Sigmoid colon (tissue), 7 donors: ENCODE measurements around the gene STXBP5. TPM values are rescaled to one million over a fixed set of nuclear protein-coding genes. Genes with fewer than 3 reads are reported as not detected.

Experiments
- DNase-seq: peaks from one replicate; pipeline ENCODE4 v3.0.0-alpha.2; 2019
- H3K27ac ChIP-seq, 4 donors: fragments of 200-600 bp; sonication (generic); one replicate each; pipeline ENCODE4 v1.5.1; 2016 to 2019; ENCODE audit warnings: mild to moderate bottlenecking in 1 of 4
- H3K27me3 ChIP-seq, 3 donors: fragments of 200-600 bp; sonication (generic); one replicate each; pipeline ENCODE4 v1.5.1; 2019; ENCODE audit warnings: mild to moderate bottlenecking in 1 of 3
- H3K36me3 ChIP-seq, 4 donors: fragments of 200-600 bp; sonication (generic); one replicate each; pipeline ENCODE4 v1.5.1; 2016 to 2019
- H3K4me1 ChIP-seq, 4 donors: fragments of 200-600 bp; sonication (generic); one replicate each; pipeline ENCODE4 v1.5.1; 2017 to 2019
- H3K4me3 ChIP-seq, 4 donors: fragments of 200-600 bp; sonication (generic); one replicate each; pipeline ENCODE4 v1.5.1; 2017 to 2019; ENCODE audit warnings: mild to moderate bottlenecking in 2 of 4, moderate library complexity in 1 of 4
- H3K9me3 ChIP-seq, 4 donors: fragments of 200-600 bp in 3 of 4; sonication (generic) in 3 of 4; one replicate each; pipeline versions ENCODE4 v1.5.1 to v1.6.1; 2013 to 2019
- EP300 ChIP-seq, 4 donors: sonication (generic); formaldehyde crosslinking; IDR thresholded peaks; one replicate each; pipeline ENCODE4 v1.6.1; 2017; ENCODE audit warnings: antibody characterized with exemption in 4 of 4
- POLR2A ChIP-seq, 2 donors: fragments of 450-650 bp; IDR thresholded peaks; one replicate each; pipeline ENCODE4 v1.6.1; 2016; ENCODE audit warnings: antibody characterized with exemption in 2 of 2, mild to moderate bottlenecking in 2 of 2, moderate library complexity in 2 of 2
- POLR2AphosphoS5 ChIP-seq, 4 donors: sonication (generic); formaldehyde crosslinking; IDR thresholded peaks; one replicate each; pipeline ENCODE4 v1.6.1; 2017; ENCODE audit warnings: antibody characterized with exemption in 4 of 4
- WGBS, 2 donors: extraction: QIAGEN DNeasy Blood & Tissue Kit; methylation state at CpG; one replicate each; pipeline ENCODE4 v1.1.7; 2013; 5-methylcytosine and 5-hydroxymethylcytosine counted together
- intact Hi-C: fragments of 100-400 bp; cut with DNase I; formaldehyde crosslinking; loops from one replicate; pipeline ENCODE4 v1.15.1; 2023
- polyA plus RNA-seq, 3 donors: library from polyadenylated mRNA; stranded (reverse); fragments of 200-250 nt; gene quantifications; one replicate each; pipeline ENCODE4 v1.2.3, GENCODE V29; 2013
- total RNA-seq, 4 donors: library from RNA; depleted of rRNA; stranded (reverse); fragments of >200 nt; gene quantifications; one replicate each; pipeline ENCODE4 v1.1.0, GENCODE V29; 2016
- TF ChIP-seq, protein P1 (sequence below), 4 experiments: fragments of 450-650 bp in 3 of 4; fragments of 200-600 bp in 1 of 4; IDR thresholded peaks; one replicate each; pipeline ENCODE4 v1.5.1; 2016 to 2019; ENCODE audit warnings: antibody characterized with exemption in 4 of 4, mild to moderate bottlenecking in 3 of 4, moderate library complexity in 2 of 4
- donor health status: healthy with polysubstance abuse.
- donor health status: Bipolar disorder and iron deficiency.
- donor health status: healthy.

Gene STXBP5
- total and polyA plus RNA-seq, 7 donors: 16.0 to 34.3 (median 24.2) TPM

DNA sequence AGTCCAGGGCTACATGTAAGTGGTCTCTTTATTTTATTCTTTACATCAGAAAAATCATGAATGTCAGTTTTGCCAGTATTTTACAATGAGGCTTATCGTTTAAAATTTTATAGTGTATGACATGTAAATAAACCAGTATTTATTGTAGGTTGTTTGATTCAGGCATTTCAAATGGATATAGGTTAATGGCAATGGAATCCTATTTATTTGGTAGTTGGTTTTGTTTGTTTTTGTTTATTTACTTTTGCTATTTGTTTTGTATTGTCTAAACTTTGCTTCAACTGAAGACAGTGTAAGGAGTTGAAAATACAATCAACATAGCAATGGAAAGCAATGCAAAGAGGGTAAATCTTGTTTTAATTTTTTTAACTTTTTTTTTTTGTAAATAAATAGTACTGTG lies 185.2 kb downstream of the STXBP5 start:
- Histone ChIP-seq H3K27ac (no peak overlapping the region), H3K9me3 (no peaks in the 10 kb centered on the region), H3K36me3 (peaks cover 0 to 23% (median 5%) of the 10 kb centered on the region in 4 donors), H3K4me1 (no peaks in the 10 kb centered on the region), H3K4me3 (no peak overlapping the region), H3K27me3 (no peaks in the 10 kb centered on the region)
- intact Hi-C loops: loop anchor here (10.0 kb wide), 1 partner anchor 775 kb away; no protein-coding TSS in a partner anchor
- TF ChIP-seq EP300 (IDR thresholded peaks at IDR 0.05) (no peak), POLR2AphosphoS5 (IDR thresholded peaks at IDR 0.05) (no peak), POLR2A (IDR thresholded peaks at IDR 0.05) (no peak)
- TF ChIP-seq, protein P1, sequence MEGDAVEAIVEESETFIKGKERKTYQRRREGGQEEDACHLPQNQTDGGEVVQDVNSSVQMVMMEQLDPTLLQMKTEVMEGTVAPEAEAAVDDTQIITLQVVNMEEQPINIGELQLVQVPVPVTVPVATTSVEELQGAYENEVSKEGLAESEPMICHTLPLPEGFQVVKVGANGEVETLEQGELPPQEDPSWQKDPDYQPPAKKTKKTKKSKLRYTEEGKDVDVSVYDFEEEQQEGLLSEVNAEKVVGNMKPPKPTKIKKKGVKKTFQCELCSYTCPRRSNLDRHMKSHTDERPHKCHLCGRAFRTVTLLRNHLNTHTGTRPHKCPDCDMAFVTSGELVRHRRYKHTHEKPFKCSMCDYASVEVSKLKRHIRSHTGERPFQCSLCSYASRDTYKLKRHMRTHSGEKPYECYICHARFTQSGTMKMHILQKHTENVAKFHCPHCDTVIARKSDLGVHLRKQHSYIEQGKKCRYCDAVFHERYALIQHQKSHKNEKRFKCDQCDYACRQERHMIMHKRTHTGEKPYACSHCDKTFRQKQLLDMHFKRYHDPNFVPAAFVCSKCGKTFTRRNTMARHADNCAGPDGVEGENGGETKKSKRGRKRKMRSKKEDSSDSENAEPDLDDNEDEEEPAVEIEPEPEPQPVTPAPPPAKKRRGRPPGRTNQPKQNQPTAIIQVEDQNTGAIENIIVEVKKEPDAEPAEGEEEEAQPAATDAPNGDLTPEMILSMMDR (IDR thresholded peaks at IDR 0.05): no peak
- no peak for DNase-seq
- WGBS, 2 donors: 14 to 70% methylated on average over 1 of the region's 1 CpG

DNA sequence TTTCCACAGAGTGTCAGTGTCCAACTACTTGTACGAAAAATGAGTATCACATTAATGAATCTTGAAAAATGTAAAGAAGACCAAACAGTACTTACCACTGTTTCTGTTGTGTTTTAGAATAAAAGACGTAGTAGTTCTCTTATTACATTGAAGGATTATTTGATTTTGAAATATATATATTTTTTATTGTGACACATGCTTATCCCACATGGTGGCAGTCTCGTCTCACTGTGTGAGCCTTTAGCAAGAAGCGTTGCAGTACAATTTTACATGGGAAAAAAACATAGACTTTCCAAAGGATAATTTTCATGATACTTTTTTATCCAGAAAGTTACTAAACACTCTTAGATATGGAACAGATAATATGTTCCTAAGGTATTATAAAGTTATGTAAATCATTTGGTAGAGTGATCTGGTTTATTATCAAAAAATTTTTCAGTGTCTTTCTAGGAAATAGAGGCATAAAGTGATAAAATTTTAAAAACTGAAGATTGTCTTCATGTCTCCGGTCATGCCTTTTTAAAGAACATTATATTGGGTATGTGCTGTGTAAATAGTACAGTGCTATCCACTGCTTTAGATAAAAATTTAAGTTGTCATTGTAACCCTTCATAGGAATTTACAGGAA lies 186.8 kb downstream of the STXBP5 start:
- no peak for DNase-seq
- Histone ChIP-seq H3K9me3 (no peaks in the 10 kb centered on the region), H3K4me1 (no peaks in the 10 kb centered on the region), H3K27ac (no peak overlapping the region), H3K4me3 (no peak overlapping the region), H3K36me3 (peaks cover 0 to 7% (median 0%) of the 10 kb centered on the region in 4 donors), H3K27me3 (no peaks in the 10 kb centered on the region)
- 55 to 61% methylated on average over 5 of the region's 5 CpGs for WGBS, 2 donors
- intact Hi-C loops: no loop called here
- TF ChIP-seq, protein P1 (IDR thresholded peaks at IDR 0.05): no peak
- TF ChIP-seq POLR2A (IDR thresholded peaks at IDR 0.05) (no peak), POLR2AphosphoS5 (IDR thresholded peaks at IDR 0.05) (no peak), EP300 (IDR thresholded peaks at IDR 0.05) (no peak)

DNA sequence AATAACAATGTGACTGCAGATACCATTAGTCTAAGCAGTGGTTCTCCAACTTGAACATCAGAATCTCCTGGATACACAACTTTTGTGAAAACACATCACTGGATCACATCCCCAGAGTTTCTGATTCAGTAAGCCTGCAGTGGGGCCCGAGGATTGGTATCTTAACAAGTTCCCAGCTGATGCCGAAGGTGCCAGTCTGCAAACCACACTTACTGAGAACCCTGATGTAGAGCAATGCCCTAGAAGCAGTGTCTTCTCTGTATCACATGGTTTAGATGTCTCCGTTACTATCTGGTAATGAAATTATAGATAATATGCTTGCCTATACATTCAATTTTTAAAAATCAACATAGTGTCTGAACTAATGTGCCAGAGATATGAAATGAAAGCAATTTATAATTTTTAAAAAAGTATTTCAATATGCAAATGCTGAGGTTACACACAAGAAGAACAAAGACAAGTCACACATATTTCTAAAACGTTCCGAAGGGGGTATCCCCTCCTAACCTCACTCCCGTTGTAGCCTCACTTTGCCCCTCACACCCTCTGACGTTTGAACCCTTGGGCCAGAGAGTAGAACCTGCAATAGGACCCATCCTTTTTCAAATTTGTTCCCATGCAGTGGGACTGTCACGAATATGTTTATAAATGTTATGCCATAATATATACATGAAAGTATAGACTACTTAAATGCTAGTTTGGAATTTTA lies 188.9 kb downstream of the STXBP5 start:
- no peak overlapping the region for H3K27ac ChIP-seq
- H3K9me3 ChIP-seq: no peaks in the 10 kb centered on the region
- DNase-seq: no peak
- H3K36me3 ChIP-seq: peaks cover 0 to 6% (median 0%) of the 10 kb centered on the region in 4 donors
- TF ChIP-seq POLR2A (IDR thresholded peaks at IDR 0.05): no peak
- no peak for TF ChIP-seq EP300 (IDR thresholded peaks at IDR 0.05)
- no peak for TF ChIP-seq POLR2AphosphoS5 (IDR thresholded peaks at IDR 0.05)
- TF ChIP-seq, protein P1 (IDR thresholded peaks at IDR 0.05): no peak
- H3K4me1 ChIP-seq: no peaks in the 10 kb centered on the region
- WGBS, 2 donors: 79% methylated on average over 8 of the region's 8 CpGs
- no peak overlapping the region for H3K4me3 ChIP-seq
- intact Hi-C loops: no loop called here
- H3K27me3 ChIP-seq: no peaks in the 10 kb centered on the region

DNA sequence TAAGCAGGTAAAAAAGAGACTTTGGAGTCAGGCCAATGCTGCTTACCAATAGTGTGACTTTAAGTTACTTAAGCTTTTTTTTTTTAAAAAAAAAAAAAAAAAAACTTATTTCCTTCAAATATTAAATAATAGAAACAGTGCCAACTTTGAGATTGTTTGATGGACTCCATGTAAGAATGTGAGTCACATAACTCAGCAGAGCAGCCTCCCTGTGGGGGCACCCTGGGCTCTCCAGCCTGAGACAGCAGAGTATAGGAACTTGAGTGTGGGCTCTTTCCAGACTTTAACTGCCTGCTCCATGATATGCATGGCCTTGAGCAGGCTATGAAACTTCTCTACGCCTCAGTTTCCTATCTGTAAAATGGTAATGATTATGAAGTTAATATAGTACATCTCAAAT lies 190.9 kb downstream of the STXBP5 start:
- WGBS, 2 donors: 87 to 89% methylated on average over 1 of the region's 1 CpG
- DNase-seq: no peak
- intact Hi-C loops: no loop called here
- TF ChIP-seq EP300 (IDR thresholded peaks at IDR 0.05): no peak
- no peak for TF ChIP-seq POLR2AphosphoS5 (IDR thresholded peaks at IDR 0.05)
- TF ChIP-seq, protein P1 (IDR thresholded peaks at IDR 0.05): no peak
- no peak for TF ChIP-seq POLR2A (IDR thresholded peaks at IDR 0.05)
- Histone ChIP-seq H3K4me1 (no peaks in the 10 kb centered on the region), H3K27me3 (no peaks in the 10 kb centered on the region), H3K36me3 (no peaks in the 10 kb centered on the region), H3K27ac (no peak overlapping the region), H3K9me3 (no peaks in the 10 kb centered on the region), H3K4me3 (no peak overlapping the region)
